COLO829 (cell line): ENCODE measurements around the gene TBCE.
"Not testable (repeated sequence)": the region's sequence is repeated elsewhere in the genome, so short reads cannot be mapped to it uniquely, and the experiment has no call there.

Experiments used
- DNase-seq: peaks from one replicate; pipeline ENCODE4 v3.0.0; 2012; ENCODE audit warnings: low spot score

TBCE gene

DNA sequence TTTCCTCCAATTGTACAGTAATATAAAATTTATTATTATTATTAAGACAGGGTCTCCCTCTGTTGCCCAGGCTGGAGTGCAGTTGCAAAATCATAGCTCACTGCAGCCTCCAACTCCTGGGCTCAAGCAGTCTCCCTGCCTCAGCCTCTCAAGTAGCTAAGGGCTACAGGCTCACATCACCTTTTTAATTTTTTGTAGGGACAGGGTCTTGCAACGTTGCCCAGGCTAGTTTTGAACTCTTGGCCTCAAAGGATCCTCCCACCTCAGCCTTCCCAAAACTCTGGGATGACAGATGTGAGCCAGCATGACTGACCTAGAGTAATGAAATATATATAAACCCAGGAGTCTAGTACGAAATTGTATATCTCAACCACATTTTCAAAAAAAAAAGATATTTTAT, 87.9 kb downstream of the TBCE start:
- DNase-seq, result no peak

DNA sequence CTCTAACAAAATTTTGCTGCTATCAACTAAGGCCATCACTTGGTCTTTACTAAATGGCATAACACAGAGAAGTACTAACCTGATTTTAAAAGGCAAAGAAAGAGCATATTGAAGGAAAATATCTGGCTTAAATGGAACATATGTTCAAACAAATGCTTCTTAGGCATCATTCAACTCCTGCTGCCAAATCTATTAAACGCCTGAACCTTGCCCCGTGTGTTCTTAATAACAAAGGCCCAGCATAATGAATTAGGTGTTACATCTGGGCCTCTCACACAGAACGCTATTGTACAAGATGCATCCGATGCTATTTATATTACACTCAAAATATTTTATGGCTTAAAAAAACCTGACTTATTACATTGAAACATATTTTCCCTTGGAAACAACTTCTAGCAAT, 88.6 kb downstream of the TBCE start:
- peak; percentile 35 for DNase-seq

DNA sequence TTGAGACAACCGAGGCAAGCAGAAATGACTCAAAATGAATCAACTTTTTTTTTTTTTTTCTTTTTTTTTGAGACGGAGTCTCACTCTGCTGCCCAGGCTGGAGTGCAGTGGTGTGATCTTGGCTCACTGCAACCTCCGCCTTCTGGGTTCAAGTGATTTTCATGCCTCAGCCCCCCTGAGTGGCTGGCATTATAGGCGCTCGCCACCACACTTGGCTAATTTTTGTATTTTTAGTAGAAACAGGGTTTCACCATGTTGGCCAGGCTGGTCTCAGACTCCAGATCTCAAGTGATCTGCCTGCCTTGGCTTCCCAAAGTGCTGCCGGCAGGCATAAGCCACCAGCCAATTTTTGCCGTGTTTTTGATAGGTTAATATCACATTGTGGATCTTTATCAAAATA, 90.6 kb downstream of the TBCE start:
- not testable (repeated sequence) for DNase-seq

DNA sequence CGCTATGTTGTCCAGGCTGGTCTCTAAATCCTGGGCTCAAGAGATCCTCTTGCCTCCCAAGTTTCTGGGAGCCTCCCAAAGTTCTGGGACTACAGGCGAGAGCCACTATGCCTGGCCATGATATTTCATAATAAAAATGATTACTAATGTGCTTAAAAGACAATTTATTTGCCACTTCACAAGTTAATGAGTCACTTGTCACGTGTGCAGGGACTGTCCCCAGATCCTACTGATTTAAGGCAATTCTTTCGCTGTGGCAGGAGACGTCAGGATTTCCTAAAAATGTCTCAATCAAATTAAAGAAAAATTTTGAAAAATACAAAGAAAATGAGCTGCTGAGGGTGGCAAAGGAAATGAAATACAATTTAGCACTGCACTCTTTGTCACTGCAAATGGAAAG, 93.5 kb downstream of the TBCE start:
- DNase-seq, result no peak

DNA sequence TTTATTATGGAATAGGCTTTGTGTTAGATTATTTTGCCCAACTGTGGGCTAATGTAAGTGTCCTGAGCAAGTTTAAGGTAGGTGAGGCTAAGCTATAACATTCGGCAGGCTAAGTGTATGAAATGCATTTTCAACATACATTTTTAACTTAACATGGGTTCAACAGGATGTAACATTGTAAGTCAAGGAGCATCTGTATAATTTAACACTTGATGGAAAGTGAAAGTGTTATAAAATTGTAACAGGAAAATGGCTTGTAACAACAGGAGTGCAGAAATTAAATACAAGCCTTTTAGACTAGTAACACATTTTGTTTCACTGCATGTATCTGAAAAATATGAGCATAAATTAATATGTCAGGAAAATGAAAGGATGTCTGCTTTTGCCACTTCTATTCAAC, 94.7 kb downstream of the TBCE start:
- no peak for DNase-seq

DNA sequence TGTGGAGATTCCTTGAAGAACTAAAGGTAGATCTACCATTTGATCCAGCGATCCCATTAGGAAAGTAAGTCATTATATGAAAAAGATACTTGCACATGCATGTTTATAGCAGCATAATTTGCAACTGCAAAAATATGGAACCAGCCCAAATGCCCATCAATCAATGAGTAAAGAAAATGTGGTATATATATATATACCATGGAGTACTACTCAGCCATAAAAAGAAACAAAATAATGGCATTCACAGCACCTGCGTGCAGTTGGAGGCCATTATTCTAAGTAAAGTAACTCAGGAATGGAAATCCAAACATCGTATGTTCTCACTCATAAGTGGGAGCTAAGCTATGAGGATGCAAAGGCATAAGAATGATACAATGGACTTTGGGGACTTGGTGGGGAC, 95.6 kb downstream of the TBCE start:
- not testable (repeated sequence) for DNase-seq

DNA sequence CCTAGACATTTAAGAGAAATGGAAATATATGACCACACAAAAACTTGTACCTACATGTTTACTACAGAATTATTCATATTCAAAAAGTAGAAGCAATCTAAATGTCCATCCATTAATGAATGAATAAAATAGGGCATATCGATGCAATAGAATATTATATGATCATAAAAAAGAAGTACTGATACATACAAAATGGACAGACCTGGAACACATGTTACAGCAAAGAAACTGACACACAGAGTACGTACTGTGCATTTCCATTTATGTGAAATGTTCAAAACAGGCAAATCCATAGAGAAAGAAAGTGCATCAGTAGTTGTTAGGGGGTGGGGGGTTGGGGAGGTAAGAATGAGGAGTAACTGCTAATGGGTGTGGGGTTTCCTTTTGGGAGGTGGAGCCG, 97.8 kb downstream of the TBCE start:
- DNase-seq, result no peak

DNA sequence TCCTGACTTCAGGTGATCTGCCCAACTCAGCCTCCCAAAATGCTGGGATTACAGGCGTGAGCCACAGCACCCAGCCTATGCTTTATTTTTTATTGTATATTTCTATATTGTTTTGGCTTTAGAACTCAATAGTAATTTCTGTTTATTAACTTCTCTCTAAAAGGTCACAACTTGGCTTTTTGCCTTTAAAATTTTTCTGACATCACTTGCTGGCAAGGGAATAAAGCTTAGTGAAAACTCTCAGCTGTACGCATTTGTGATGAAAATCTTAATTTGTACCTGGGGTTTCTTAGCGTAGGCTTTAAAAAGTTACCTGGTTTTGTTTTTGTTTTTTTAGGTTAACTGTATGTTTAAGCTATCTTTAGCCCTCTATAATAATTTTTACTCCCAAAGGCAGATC, 100.8 kb downstream of the TBCE start:
- DNase-seq, result no peak

DNA sequence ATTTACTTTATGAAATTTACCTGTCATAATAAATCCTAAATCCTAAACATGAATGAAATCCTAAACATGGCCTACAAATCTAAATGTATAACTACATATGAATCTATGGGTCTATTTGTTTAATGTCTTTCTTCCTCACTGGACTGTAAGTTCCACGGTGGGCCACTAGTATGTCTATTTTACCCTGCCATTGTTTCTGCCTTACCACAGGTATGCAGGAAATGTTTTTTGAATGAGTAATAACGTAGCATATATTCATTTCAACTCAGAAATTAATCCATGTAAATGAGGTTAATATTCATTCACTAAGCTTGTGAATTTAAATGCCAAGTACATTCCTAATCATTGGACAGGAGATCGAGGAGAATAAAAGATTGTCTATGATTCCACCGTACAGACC, 101.7 kb downstream of the TBCE start:
- peak; percentile 26 for DNase-seq

DNA sequence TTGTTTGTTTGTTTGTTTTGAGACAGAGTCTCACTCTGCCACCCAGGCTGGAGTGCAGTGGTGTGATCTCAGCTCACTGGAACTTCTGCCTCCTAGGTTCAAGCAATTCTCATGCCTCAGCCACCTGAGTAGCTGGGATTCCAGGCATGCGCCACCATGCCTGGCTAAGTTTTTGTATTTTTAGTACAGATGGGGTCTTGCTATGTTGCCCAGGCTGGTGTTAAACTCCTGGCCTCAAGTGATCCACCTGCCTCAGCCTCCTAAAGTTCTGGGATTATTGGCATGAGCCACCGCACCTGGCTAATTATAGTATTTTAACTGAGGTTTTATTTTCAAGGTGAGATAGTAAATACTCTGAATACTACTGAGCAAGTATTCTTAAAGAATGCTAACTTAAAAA, 102.7 kb downstream of the TBCE start:
- DNase-seq, result not testable (repeated sequence)

DNA sequence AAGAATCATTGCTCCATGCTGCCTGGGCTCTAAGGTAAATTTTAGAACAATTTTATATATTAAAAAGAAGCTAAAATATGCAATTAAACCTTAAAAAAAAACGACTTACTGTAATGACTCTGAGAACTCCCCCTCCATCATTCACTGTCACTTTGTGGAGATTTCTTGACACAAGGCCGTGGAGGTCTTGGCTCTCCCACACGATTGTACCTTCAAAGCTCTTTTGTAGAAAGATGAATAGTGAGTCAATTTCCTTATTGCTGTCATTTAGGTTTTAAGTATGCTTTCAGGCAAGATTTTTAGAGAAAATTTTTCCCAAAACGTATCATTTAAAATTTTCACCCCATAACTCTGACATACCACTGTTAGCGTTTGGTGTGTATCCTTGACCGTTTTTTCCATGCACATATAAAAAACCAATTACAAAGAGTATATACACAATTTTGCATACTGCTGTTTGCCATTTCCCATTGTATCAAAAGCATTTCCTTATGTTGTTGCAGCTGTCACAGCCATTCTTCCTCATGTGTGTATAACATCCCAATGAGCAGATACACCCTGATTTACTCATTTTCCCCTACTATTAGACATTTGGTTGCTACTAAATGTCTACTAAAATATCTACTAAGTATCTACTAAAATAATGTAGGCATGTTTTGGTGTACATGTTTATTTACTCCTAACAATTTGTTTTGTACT, 103.7 kb downstream of the TBCE start:
- no peak for DNase-seq

DNA sequence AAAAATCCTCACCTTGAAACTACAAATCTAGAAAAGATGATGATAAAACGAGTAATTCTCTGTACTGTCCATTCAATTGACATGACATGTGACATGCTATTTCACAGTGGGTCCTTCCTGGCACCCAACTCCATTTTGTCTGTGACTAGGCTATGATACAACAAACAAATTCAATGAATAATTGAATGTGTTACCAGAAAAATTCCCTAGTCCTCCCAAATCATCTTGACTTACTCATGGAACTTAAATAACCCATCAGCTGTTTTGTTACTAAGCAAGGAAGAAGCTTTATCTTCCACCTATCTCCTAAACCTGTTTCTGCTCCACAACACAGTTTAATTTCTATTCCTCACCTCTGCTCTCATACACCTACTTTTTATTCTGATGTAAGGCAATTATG, 106.6 kb downstream of the TBCE start:
- DNase-seq, result no peak

DNA sequence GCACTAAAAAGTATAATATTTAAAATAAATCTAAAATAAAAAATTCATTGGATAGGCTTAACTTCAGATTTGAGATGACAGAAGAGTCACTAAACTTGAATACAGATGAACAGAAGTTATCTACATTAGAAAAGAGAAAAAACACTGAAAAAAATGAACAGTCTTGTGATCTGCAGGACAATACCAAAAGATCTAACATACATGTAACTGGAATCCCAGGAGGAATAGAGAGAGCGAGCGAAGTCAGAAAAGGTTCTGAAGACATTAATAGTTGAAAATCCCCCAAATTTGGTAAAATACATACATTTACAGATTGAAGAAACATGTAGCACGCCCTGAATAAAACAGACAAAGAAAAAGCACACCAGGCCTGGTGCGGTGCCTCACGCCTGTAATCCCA, 115.9 kb downstream of the TBCE start:
- DNase-seq, result no peak

DNA sequence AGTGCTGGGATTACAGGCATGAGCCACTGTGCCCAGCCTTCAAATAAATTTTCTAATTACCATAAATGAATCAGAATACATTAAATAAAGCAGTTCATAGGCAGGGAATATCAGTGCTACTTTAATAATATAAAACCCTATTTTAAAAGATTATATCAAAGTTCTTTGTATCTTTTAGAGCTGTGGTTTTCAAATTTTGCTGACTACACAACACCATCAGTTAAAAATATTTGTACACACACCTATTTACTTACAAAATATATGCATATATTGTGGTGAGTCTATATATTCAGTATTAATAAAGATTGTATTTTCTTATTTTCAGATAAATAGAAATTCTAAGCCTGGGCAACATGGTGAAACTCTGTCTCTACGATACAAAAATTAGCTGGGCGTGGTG, 118.3 kb downstream of the TBCE start:
- no peak for DNase-seq

DNA sequence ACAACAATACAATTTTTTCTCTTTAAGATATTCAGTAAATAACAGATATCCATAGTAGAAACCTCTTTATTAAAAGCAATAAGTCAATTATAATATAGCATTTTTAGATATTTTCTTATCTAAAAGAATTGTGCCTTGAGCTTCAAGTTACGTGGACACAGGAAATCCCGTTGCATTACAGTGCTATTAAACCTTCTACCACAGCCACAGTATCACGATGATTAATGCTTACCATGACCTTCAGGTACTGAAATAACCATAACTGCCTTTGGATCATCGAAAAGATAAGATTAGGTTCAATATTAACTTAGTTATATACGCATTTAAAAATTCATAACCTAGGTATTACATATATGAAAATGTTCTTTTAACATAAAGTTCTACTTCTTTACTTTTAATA, 119.1 kb downstream of the TBCE start:
- no peak for DNase-seq

DNA sequence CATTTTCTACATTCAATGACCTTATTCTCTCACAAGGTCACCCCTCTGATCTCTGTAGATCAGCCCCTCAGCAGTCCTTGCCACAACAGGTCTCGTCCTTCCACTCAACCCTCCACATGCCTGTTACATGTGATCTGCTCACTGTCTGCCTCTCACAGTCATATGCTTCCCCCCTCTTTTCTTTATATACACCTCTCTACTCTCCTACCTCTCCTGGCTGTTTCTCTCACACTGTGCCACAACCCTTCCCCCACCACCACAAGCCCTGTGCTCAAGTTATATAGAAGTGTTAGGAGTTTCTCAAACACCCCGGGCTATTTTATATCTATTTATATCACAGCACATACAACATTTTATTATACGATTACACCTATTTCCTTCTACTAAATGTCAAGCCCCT, 124.4 kb downstream of the TBCE start:
- no peak for DNase-seq

DNA sequence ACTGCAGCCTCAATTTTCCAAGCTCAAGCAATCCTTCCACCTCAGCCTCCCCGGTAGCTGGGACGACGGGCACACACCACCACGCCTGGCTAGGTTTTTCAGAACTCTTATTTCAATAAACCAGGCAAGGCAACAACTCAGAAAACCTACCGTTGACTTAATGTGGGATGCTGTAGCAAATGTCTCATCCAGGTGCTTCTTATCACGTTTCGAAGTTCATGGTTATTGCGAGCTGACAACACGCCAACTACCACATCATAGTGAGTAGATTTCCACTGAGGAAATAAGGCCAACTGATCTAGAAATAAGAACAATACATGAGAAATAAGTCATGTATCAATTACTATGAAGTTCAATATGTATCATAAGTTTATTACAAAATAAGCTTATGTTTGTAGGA, 127.3 kb downstream of the TBCE start:
- no peak for DNase-seq

DNA sequence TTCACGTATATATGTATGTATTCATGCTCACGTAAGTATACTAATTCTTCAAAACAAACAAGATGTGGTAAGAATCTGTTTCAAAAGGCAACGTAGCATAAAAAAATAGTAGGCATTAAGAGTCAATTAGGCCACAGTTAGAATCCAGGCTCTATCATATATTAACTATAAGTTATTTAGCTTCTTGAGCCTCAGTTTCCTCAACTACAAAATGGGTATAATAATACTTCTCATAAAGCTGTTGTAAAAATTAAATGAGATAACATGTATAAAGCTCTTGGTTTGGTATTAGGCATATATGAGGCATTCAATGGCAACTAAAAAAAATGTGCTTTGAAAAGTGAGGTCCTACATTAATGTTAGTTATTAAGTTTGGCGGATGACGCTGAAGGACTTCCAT, 127.8 kb downstream of the TBCE start:
- no peak for DNase-seq

DNA sequence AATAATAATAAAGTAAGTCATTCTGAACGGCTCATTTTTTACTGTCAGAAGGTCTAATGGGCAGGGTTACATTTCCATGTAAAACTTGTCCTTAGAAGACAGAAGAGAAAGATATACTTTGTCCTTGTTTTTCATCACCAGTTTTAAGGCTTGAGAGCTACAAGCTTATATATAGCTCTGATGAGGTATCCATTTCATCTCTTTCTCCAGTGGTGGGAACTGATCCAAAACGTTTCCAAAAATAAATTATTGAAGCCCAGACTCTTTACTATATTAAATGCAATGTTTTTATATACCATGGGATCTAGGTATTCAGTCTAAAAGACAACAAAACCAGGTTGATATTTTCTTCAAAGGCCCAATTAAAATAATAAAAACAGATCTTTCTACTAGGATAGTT, 128.3 kb downstream of the TBCE start:
- no peak for DNase-seq

DNA sequence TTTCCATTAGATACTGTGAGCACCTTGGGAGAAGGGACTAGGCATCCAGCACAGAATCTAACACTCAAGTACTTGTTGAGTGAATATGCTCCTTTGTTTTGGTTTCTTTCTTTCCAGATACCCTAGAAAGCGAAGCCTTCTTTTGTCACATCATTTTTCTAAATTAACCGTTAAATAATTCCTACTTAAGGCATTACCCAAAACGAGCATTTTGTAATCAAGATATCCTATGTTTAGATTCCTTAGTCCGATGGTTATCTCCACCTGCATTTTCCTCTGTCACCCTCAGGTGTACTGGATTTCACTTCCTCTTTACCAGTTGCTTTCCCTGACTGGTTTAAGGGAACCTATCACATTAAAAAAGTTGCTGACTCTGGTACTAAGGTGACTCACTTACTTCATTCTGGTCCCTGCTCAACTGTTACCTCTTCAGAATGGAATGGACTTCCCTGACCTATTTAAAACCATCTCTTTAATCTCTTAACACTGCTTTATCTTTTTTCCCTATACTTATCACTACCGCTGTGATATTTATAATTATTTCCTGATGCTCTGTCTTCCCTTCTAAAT, 133.8 kb downstream of the TBCE start:
- DNase-seq, result no peak
